ENCODE results near the gene PLA2G2F. TPM values are rescaled to one million over a fixed set of nuclear protein-coding genes. Genes with fewer than 3 reads are reported as not detected.

Gene PLA2G2F
- total RNA-seq, 1 experiment from 2014 or later, result not detected

GRCh38 chr1:20188455-20188817 lies 49.3 kb downstream of the PLA2G2F start:
- Mint-ChIP-seq H3K4me1 (ENCODE audit: insufficient read depth, unreplicated experiment) (peaks cover 17% of the 10 kb centered on the region), H3K4me3 (ENCODE audit: unreplicated experiment) (no peak overlapping the region), H3K9me3 (ENCODE audit: unreplicated experiment) (no peaks in the 10 kb centered on the region), H3K27ac (ENCODE audit: low read depth, unreplicated experiment) (no peak overlapping the region), H3K36me3 (ENCODE audit: insufficient read depth, unreplicated experiment) (no peaks in the 10 kb centered on the region), H3K27me3 (ENCODE audit: insufficient read depth, unreplicated experiment) (peaks cover 23% of the 10 kb centered on the region)
- intact Hi-C loops (cut with micrococcal nuclease), result no loop called here
- ChIA-PET CTCF (no interaction called here), POLR2A (no interaction called here)
- no peak for DNase-seq (ENCODE audit: unreplicated experiment)
- no peak for TF ChIP-seq CTCF (IDR thresholded peaks at IDR 0.05; ENCODE audit: unreplicated experiment)
- BruUV-seq (replicated peaks), result no TSS peak

- no peak for DNase-seq (ENCODE audit: unreplicated experiment)
- intact Hi-C loops (cut with micrococcal nuclease), result no loop called here
- TF ChIP-seq CTCF (IDR thresholded peaks at IDR 0.05; ENCODE audit: unreplicated experiment), result no peak
- peaks cover 19% of the 10 kb centered on the region for H3K4me1 Mint-ChIP-seq (ENCODE audit: insufficient read depth, unreplicated experiment)
- CTCF ChIA-PET, result interaction anchor here (0.6 to 1.4 kb wide), 3 partner anchors 23 to 1006 kb away, joined by 3 to 5 read pairs (median 3); no protein-coding TSS in a partner anchor
- no peaks in the 10 kb centered on the region for H3K36me3 Mint-ChIP-seq (ENCODE audit: insufficient read depth, unreplicated experiment)
- BruUV-seq (replicated peaks), result no TSS peak
- peaks cover 23% of the 10 kb centered on the region for H3K27me3 Mint-ChIP-seq (ENCODE audit: insufficient read depth, unreplicated experiment)
- H3K27ac Mint-ChIP-seq (ENCODE audit: low read depth, unreplicated experiment), result no peak overlapping the region
- POLR2A ChIA-PET, result no interaction called here
- H3K4me3 Mint-ChIP-seq (ENCODE audit: unreplicated experiment), result no peak overlapping the region
- H3K9me3 Mint-ChIP-seq (ENCODE audit: unreplicated experiment), result no peaks in the 10 kb centered on the region
Measured at GRCh38 chr1:20189664-20190063, 50.5 kb downstream of the PLA2G2F start.

GRCh38 chr1:20190256-20191160 lies 51.4 kb downstream of the PLA2G2F start:
- peaks cover 20% of the 10 kb centered on the region for H3K4me1 Mint-ChIP-seq (ENCODE audit: insufficient read depth, unreplicated experiment)
- H3K4me3 Mint-ChIP-seq (ENCODE audit: unreplicated experiment), result no peak overlapping the region
- DNase-seq (ENCODE audit: unreplicated experiment), result no peak
- POLR2A ChIA-PET, result no interaction called here
- no peaks in the 10 kb centered on the region for H3K9me3 Mint-ChIP-seq (ENCODE audit: unreplicated experiment)
- BruUV-seq (replicated peaks), result no TSS peak
- H3K27ac Mint-ChIP-seq (ENCODE audit: low read depth, unreplicated experiment), result no peak overlapping the region
- intact Hi-C loops (cut with micrococcal nuclease), result no loop called here
- H3K36me3 Mint-ChIP-seq (ENCODE audit: insufficient read depth, unreplicated experiment), result no peaks in the 10 kb centered on the region
- H3K27me3 Mint-ChIP-seq (ENCODE audit: insufficient read depth, unreplicated experiment), result peaks cover 23% of the 10 kb centered on the region
- CTCF ChIA-PET, result interaction anchor here (1.2 to 1.4 kb wide), 2 partner anchors 11 to 22 kb away, joined by 5 read pairs; no protein-coding TSS in a partner anchor
- no peak for TF ChIP-seq CTCF (IDR thresholded peaks at IDR 0.05; ENCODE audit: unreplicated experiment)

- ChIA-PET POLR2A (no interaction called here), CTCF (interaction anchor here (0.8 to 1.2 kb wide), 2 partner anchors 12 to 33 kb away, joined by 3 to 5 read pairs; no protein-coding TSS in a partner anchor)
- no TSS peak for BruUV-seq (replicated peaks)
- no peaks in the 10 kb centered on the region for H3K9me3 Mint-ChIP-seq (ENCODE audit: unreplicated experiment)
- peaks cover 23% of the 10 kb centered on the region for H3K27me3 Mint-ChIP-seq (ENCODE audit: insufficient read depth, unreplicated experiment)
- TF ChIP-seq CTCF (IDR thresholded peaks at IDR 0.05; ENCODE audit: unreplicated experiment), result no peak
- intact Hi-C loops (cut with micrococcal nuclease), result no loop called here
- peaks cover 20% of the 10 kb centered on the region for H3K4me1 Mint-ChIP-seq (ENCODE audit: insufficient read depth, unreplicated experiment)
- H3K4me3 Mint-ChIP-seq (ENCODE audit: unreplicated experiment), result no peak overlapping the region
- H3K36me3 Mint-ChIP-seq (ENCODE audit: insufficient read depth, unreplicated experiment), result no peaks in the 10 kb centered on the region
- H3K27ac Mint-ChIP-seq (ENCODE audit: low read depth, unreplicated experiment), result no peak overlapping the region
- DNase-seq (ENCODE audit: unreplicated experiment), result no peak
Measured at GRCh38 chr1:20191266-20191825, 52.2 kb downstream of the PLA2G2F start.

All from MCF 10A (cell line).